Panc1 (cell line): Measurements from ENCODE around the gene TMA7B. TPM values are rescaled to one million over a fixed set of nuclear protein-coding genes. Genes with fewer than 3 reads are reported as not detected.

Experiments
- ATAC-seq: fragments of 200-7000 bp; cut with Tn5 transposase; 2 replicates; pipeline ENCODE4 v1.9.1; 2020; ENCODE audit warnings: mild to moderate bottlenecking, moderate library complexity
- BruUV-seq: library from RNA; stranded (reverse); fragments of 400-500 nt; replicated peaks from 2 replicates; lab custom pipeline; 2021; lab: Mats Ljungman, UMichigan
- CTCF ChIA-PET: fragments of 300-600 bp; sonication (Branson Sonifier 250); formaldehyde crosslinking; loops from one replicate; lab custom pipeline; 2022; ENCODE audit warnings: antibody characterized with exemption; lab: Charles Lee
- POLR2A ChIA-PET: fragments of 300-600 bp; sonication (Branson Sonifier 250); formaldehyde crosslinking; loops from one replicate; lab custom pipeline; 2022; ENCODE audit warnings: antibody characterized with exemption; lab: Charles Lee
- DNase-seq: peaks from one replicate; pipeline ENCODE4 v3.0.0-alpha.2; 2010; ENCODE audit warnings: low read depth, low spot score
- H3K27ac ChIP-seq: 2 replicates; pipeline ENCODE4 v1.5.1; 2011; ENCODE audit warnings: mild to moderate bottlenecking, low read length, inconsistent platforms
- H3K27me3 ChIP-seq: fragments of 200-500 bp; sonication (Bioruptor generic); 2 replicates; pipeline ENCODE4 v1.6.0; 2014; ENCODE audit warnings: low read length, inconsistent platforms; ENCODE audit not compliant: control insufficient read depth, insufficient read depth
- H3K36me3 ChIP-seq: fragments of 200-500 bp; sonication (Bioruptor generic); 2 replicates; pipeline ENCODE4 v1.5.1; 2014; ENCODE audit warnings: inconsistent platforms, mild to moderate bottlenecking, low read length, moderate library complexity; ENCODE audit not compliant: control insufficient read depth, insufficient read depth
- H3K4me1 ChIP-seq: 2 replicates; pipeline ENCODE4 v1.5.1; 2011; ENCODE audit warnings: inconsistent platforms, mild to moderate bottlenecking, low read length, moderate library complexity; ENCODE audit not compliant: control insufficient read depth, insufficient read depth
- H3K4me3 ChIP-seq, 2 experiments: 2 replicates each; pipeline ENCODE4 v1.5.1; 2011 to 2012; ENCODE audit warnings: low read depth in 2 of 2, low read length in 2 of 2, mild to moderate bottlenecking in 2 of 2, inconsistent platforms in 1 of 2, moderate library complexity in 1 of 2
- H3K9me3 ChIP-seq: fragments of 200-500 bp; sonication (Bioruptor generic); 2 replicates; pipeline ENCODE4 v1.5.1; 2014; ENCODE audit warnings: low read depth, mild to moderate bottlenecking, inconsistent platforms, low read length, moderate library complexity; ENCODE audit not compliant: control insufficient read depth, insufficient read depth
- POLR2AphosphoS5 ChIP-seq: IDR thresholded peaks from 2 replicates; pipeline ENCODE4 v1.6.1; 2012; ENCODE audit warnings: mild to moderate bottlenecking, low read depth, low read length, moderate library complexity
- REST ChIP-seq, 2 experiments: IDR thresholded peaks; 2 replicates each; pipeline ENCODE4 v1.6.1; 2011 to 2012; ENCODE audit warnings: low read depth in 2 of 2, control low read depth in 1 of 2, low read length in 1 of 2, mild to moderate bottlenecking in 1 of 2, moderate library complexity in 1 of 2; ENCODE audit not compliant: insufficient read depth in 1 of 2
- SIN3A ChIP-seq: IDR thresholded peaks from 2 replicates; pipeline ENCODE4 v1.6.1; 2012; ENCODE audit warnings: low read depth, mild to moderate bottlenecking, low read length, moderate library complexity, borderline replicate concordance; ENCODE audit not compliant: insufficient read depth
- TCF7L2 ChIP-seq: IDR thresholded peaks from 2 replicates; pipeline ENCODE4 v1.6.1; 2011; ENCODE audit warnings: mild to moderate bottlenecking, low read depth, low read length, inconsistent platforms
- in situ Hi-C: cut with HindIII; loops from 2 replicates; pipeline ENCODE4 v1.10.0; 2016; ENCODE audit warnings: low sequenced_read_pairs, low pct_unique_long_range_greater_than_20kb
- intact Hi-C: fragments of 100-400 bp; cut with micrococcal nuclease; formaldehyde crosslinking; loops from one replicate; pipeline ENCODE4 v1.10.0; 2022; ENCODE audit not compliant: unreplicated experiment
- total RNA-seq: library from RNA; stranded (reverse); gene quantifications from one replicate; pipeline ENCODE4 v1.2.1, GENCODE V29; 2021; ENCODE audit not compliant: unreplicated experiment
- TF ChIP-seq, protein P1 (sequence below): fragments of 450-650 bp; IDR thresholded peaks from 2 replicates; pipeline ENCODE4 v1.5.1; 2017; ENCODE audit warnings: mild to moderate bottlenecking

TMA7B gene
- total RNA-seq, 1 experiment from 2014 or later = not detected

- no peaks in the 10 kb centered on the region for H3K36me3 ChIP-seq
- H3K4me1 ChIP-seq = no peaks in the 10 kb centered on the region
- no peak overlapping the region for H3K27ac ChIP-seq
- ChIA-PET POLR2A (no interaction called here), CTCF (no interaction called here)
- TF ChIP-seq POLR2AphosphoS5 (no peak), TCF7L2 (no peak), SIN3A (no peak), REST (IDR thresholded peaks at IDR 0.05; ENCODE audit: insufficient read depth in 1 of 2, low read depth in 2 of 2, low read length in 1 of 2) (no peak)
- TF ChIP-seq, protein P1, sequence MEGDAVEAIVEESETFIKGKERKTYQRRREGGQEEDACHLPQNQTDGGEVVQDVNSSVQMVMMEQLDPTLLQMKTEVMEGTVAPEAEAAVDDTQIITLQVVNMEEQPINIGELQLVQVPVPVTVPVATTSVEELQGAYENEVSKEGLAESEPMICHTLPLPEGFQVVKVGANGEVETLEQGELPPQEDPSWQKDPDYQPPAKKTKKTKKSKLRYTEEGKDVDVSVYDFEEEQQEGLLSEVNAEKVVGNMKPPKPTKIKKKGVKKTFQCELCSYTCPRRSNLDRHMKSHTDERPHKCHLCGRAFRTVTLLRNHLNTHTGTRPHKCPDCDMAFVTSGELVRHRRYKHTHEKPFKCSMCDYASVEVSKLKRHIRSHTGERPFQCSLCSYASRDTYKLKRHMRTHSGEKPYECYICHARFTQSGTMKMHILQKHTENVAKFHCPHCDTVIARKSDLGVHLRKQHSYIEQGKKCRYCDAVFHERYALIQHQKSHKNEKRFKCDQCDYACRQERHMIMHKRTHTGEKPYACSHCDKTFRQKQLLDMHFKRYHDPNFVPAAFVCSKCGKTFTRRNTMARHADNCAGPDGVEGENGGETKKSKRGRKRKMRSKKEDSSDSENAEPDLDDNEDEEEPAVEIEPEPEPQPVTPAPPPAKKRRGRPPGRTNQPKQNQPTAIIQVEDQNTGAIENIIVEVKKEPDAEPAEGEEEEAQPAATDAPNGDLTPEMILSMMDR = no peak
- H3K27me3 ChIP-seq = no peaks in the 10 kb centered on the region; the same call in 1 of the 2 replicates
- ATAC-seq (no peak), DNase-seq (no peak)
- H3K9me3 ChIP-seq = no peaks in the 10 kb centered on the region
- intact Hi-C loops = no loop called here
- no peak overlapping the region for H3K4me3 ChIP-seq
- no TSS peak for BruUV-seq
- in situ Hi-C loops = no loop called here
These were observed 23.1 kb downstream of the TMA7B start for GRCh38 chr22:39983346-39983745.

GRCh38 chr22:39984006-39984405 is 23.8 kb downstream of the TMA7B start:
- POLR2A ChIA-PET = no interaction called here

More at GRCh38 chr22:39984006-39984405, 23.8 kb downstream of the TMA7B start:
- DNase-seq = no peak
- no peak overlapping the region for H3K4me3 ChIP-seq
- no peak overlapping the region for H3K27ac ChIP-seq
- BruUV-seq = no TSS peak
- TF ChIP-seq TCF7L2 = no peak
- TF ChIP-seq, protein P1 = no peak
- no peaks in the 10 kb centered on the region; the same call in 1 of the 2 replicates for H3K27me3 ChIP-seq
- CTCF ChIA-PET = interaction anchor here (0.6 kb wide), 1 partner anchor 374 kb away, joined by 3 read pairs; no protein-coding TSS in a partner anchor
- intact Hi-C loops = no loop called here
- no peaks in the 10 kb centered on the region for H3K9me3 ChIP-seq
- in situ Hi-C loops = no loop called here
- no peaks in the 10 kb centered on the region for H3K4me1 ChIP-seq
- H3K36me3 ChIP-seq = no peaks in the 10 kb centered on the region
- no peak for ATAC-seq
